ENCODE data around the gene SLIT3. TPM values are rescaled to one million over a fixed set of nuclear protein-coding genes. Genes with fewer than 3 reads are reported as not detected.

The SLIT3 gene
- total and polyA plus RNA-seq, 10 of the 15 experiments (the other 5 are each of a cell fraction or from before 2014, with no cell fraction given), result 0.05 TPM; not detected in 9

GRCh38 chr5:169081000-169081724 is 219.8 kb downstream of the SLIT3 start:
- in situ Hi-C loops (cut with MboI) (no loop called here), intact Hi-C loops (cut with micrococcal nuclease; ENCODE audit: unreplicated experiment) (no loop called here)
- SMC1A ChIA-PET (ENCODE audit: uncharacterized antibody, unreplicated experiment), result no interaction called here
- H2AFZ ChIP-seq (ENCODE audit: control insufficient read depth, low read depth, low read length), result no peak overlapping the region
- ATAC-seq, result no peak
- no peak overlapping the region for H3K4me2 ChIP-seq (ENCODE audit: control insufficient read depth, insufficient read depth)
- no peak for DNase-seq (ENCODE audit: low read depth, low spot score)
- RAD21 ChIA-PET (ENCODE audit: unreplicated experiment), result no interaction called here
- H3K27ac ChIP-seq (ENCODE audit: control insufficient read depth, insufficient read depth), result no peak overlapping the region
- BruUV-seq (replicated peaks), result no TSS peak
- no peak overlapping the region for H3K4me3 ChIP-seq
- H3K79me2 ChIP-seq (ENCODE audit: control insufficient read depth, insufficient read depth, low read length), result no peaks in the 10 kb centered on the region
- H3K9ac ChIP-seq (ENCODE audit: control insufficient read depth, insufficient read depth, low read length), result no peak overlapping the region
- WGBS (ENCODE audit: insufficient coverage, insufficient replicate concordance, low lambda C conversion rate, missing lambda C conversion rate), result 22% methylated on average over 9 of the region's 9 CpGs
- H3K27me3 ChIP-seq (replicated peaks in 1 of 2; ENCODE audit: control insufficient read depth in 2 of 2, insufficient read depth in 2 of 2, low read length in 1 of 2), result no peaks in the 10 kb centered on the region; a peak in 1 of 4 replicates
- FAIRE-seq, result no peak
- TF ChIP-seq NFYA (IDR thresholded peaks at IDR 0.05; ENCODE audit: borderline replicate concordance, low read depth, low read length) (no peak), LARP7 (IDR thresholded peaks at IDR 0.05) (no peak), MXI1 (IDR thresholded peaks at IDR 0.05; ENCODE audit: low read depth, low read length) (no peak), RAD21 (IDR thresholded peaks at IDR 0.05; ENCODE audit: insufficient read depth, low read depth, low read length) (no peak), CBX5 (IDR thresholded peaks at IDR 0.05; ENCODE audit: low read depth) (no peak), PRDM15 (CRISPR knock-in tag; IDR thresholded peaks at IDR 0.05) (no peak), ETV6 (conservative IDR thresholded peaks at IDR 0.05 in 1 of 2, IDR thresholded peaks at IDR 0.05 in 1 of 2; ENCODE audit: borderline replicate concordance in 1 of 2, low read depth in 1 of 2) (no peak), NFXL1 (IDR thresholded peaks at IDR 0.05; ENCODE audit: borderline replicate concordance) (no peak), TBL1XR1 (IDR thresholded peaks at IDR 0.05; ENCODE audit: low read depth, low read length) (no peak), RCOR1 (conservative IDR thresholded peaks at IDR 0.05; ENCODE audit: low read depth, low read length) (no peak)
- POLR2A ChIA-PET, result no interaction called here
- CTCF ChIA-PET, result no interaction called here
- H3K9me3 ChIP-seq (replicated peaks; ENCODE audit: control insufficient read depth, insufficient read depth, low read length), result no peaks in the 10 kb centered on the region
- H3K4me1 ChIP-seq (ENCODE audit: control insufficient read depth, insufficient read depth, low read length), result no peaks in the 10 kb centered on the region
- no peaks in the 10 kb centered on the region for H4K20me1 ChIP-seq (ENCODE audit: control insufficient read depth, insufficient read depth)
- H3K36me3 ChIP-seq (ENCODE audit: control insufficient read depth in 2 of 2, insufficient read depth in 2 of 2, low read length in 1 of 2), result no peaks in the 10 kb centered on the region
